ENCODE results near the gene ATG7. TPM values are rescaled to one million over a fixed set of nuclear protein-coding genes. Genes with fewer than 3 reads are reported as not detected.

The ATG7 gene
- total RNA-seq, 1 donor from 2014 or later, result 23.0 TPM

- H3K27me3 Mint-ChIP-seq (ENCODE audit: unreplicated experiment), result no peaks in the 10 kb centered on the region
- H3K4me3 Mint-ChIP-seq (ENCODE audit: unreplicated experiment), result no peak overlapping the region
- TF ChIP-seq CTCF (IDR thresholded peaks at IDR 0.05; ENCODE audit: partially characterized antibody, unreplicated experiment), result no peak
- peaks cover 4% of the 10 kb centered on the region for H3K36me3 Mint-ChIP-seq (ENCODE audit: unreplicated experiment)
- H3K27ac Mint-ChIP-seq (ENCODE audit: unreplicated experiment), result no peak overlapping the region
- peaks cover 1% of the 10 kb centered on the region for H3K9me3 Mint-ChIP-seq (ENCODE audit: unreplicated experiment)
- no peaks in the 10 kb centered on the region for H3K4me1 Mint-ChIP-seq (ENCODE audit: low read depth, unreplicated experiment)
- no peak for DNase-seq
These were observed 26.2 kb upstream of the ATG7 start for GRCh38 chr3:11245827-11246662.

GRCh38 chr3:11246663-11246970 lies 25.6 kb upstream of the ATG7 start:
- Mint-ChIP-seq H3K4me1 (ENCODE audit: low read depth, unreplicated experiment) (no peaks in the 10 kb centered on the region), H3K4me3 (ENCODE audit: unreplicated experiment) (no peak overlapping the region), H3K27ac (ENCODE audit: unreplicated experiment) (no peak overlapping the region), H3K36me3 (ENCODE audit: unreplicated experiment) (peaks cover 4% of the 10 kb centered on the region), H3K9me3 (ENCODE audit: unreplicated experiment) (peaks cover 1% of the 10 kb centered on the region), H3K27me3 (ENCODE audit: unreplicated experiment) (no peaks in the 10 kb centered on the region)
- TF ChIP-seq CTCF (IDR thresholded peaks at IDR 0.05; ENCODE audit: partially characterized antibody, unreplicated experiment), result no peak
- no peak for DNase-seq

GRCh38 chr3:11247362-11247761 lies 24.8 kb upstream of the ATG7 start:
- Mint-ChIP-seq H3K36me3 (ENCODE audit: unreplicated experiment) (peaks cover 4% of the 10 kb centered on the region), H3K9me3 (ENCODE audit: unreplicated experiment) (peaks cover 1% of the 10 kb centered on the region), H3K27me3 (ENCODE audit: unreplicated experiment) (no peaks in the 10 kb centered on the region), H3K4me1 (ENCODE audit: low read depth, unreplicated experiment) (no peaks in the 10 kb centered on the region), H3K4me3 (ENCODE audit: unreplicated experiment) (no peak overlapping the region), H3K27ac (ENCODE audit: unreplicated experiment) (no peak overlapping the region)
- TF ChIP-seq CTCF (IDR thresholded peaks at IDR 0.05; ENCODE audit: partially characterized antibody, unreplicated experiment), result no peak
- DNase-seq, result no peak

GRCh38 chr3:11248596-11248995 lies 23.6 kb upstream of the ATG7 start:
- no peaks in the 10 kb centered on the region for H3K27me3 Mint-ChIP-seq (ENCODE audit: unreplicated experiment)
- TF ChIP-seq CTCF (IDR thresholded peaks at IDR 0.05; ENCODE audit: partially characterized antibody, unreplicated experiment), result no peak
- no peak for DNase-seq
- peaks cover 4% of the 10 kb centered on the region for H3K36me3 Mint-ChIP-seq (ENCODE audit: unreplicated experiment)
- no peaks in the 10 kb centered on the region for H3K4me1 Mint-ChIP-seq (ENCODE audit: low read depth, unreplicated experiment)
- H3K27ac Mint-ChIP-seq (ENCODE audit: unreplicated experiment), result no peak overlapping the region
- peaks cover 1% of the 10 kb centered on the region for H3K9me3 Mint-ChIP-seq (ENCODE audit: unreplicated experiment)
- no peak overlapping the region for H3K4me3 Mint-ChIP-seq (ENCODE audit: unreplicated experiment)
